Esophagus muscularis mucosa (tissue), 4 donors: ENCODE data around the gene FTO.

ENCODE experiments used
- CTCF ChIP-seq, 3 experiments: fragments of 200-600 bp in 2 of 3; fragments of 450-650 bp in 1 of 3; sonication (generic) in 2 of 3; IDR thresholded peaks; one replicate each; pipeline ENCODE4 v1.5.1; 2017 to 2019; ENCODE audit warnings: antibody characterized with exemption in 3 of 3, mild to moderate bottlenecking in 2 of 3, moderate library complexity in 1 of 3
- EP300 ChIP-seq: sonication (generic); formaldehyde crosslinking; IDR thresholded peaks from one replicate; pipeline ENCODE4 v1.6.1; 2017; ENCODE audit warnings: antibody characterized with exemption
- POLR2A ChIP-seq: fragments of 450-650 bp; IDR thresholded peaks from one replicate; pipeline ENCODE4 v1.6.1; 2017; ENCODE audit warnings: antibody characterized with exemption, moderate library complexity, mild to moderate bottlenecking, low read depth
- POLR2AphosphoS5 ChIP-seq, 2 donors: sonication (generic); formaldehyde crosslinking; IDR thresholded peaks; one replicate each; pipeline ENCODE4 v1.6.1; 2017; ENCODE audit warnings: antibody characterized with exemption in 2 of 2

- TF ChIP-seq CTCF (IDR thresholded peaks at IDR 0.05) (no peak), POLR2AphosphoS5 (IDR thresholded peaks at IDR 0.05) (no peak), POLR2A (no peak), EP300 (no peak)
These were observed 445.0 kb downstream of the FTO start for GRCh38 chr16:54148974-54149373.
